ENCODE data around the gene IP6K1.

DNA sequence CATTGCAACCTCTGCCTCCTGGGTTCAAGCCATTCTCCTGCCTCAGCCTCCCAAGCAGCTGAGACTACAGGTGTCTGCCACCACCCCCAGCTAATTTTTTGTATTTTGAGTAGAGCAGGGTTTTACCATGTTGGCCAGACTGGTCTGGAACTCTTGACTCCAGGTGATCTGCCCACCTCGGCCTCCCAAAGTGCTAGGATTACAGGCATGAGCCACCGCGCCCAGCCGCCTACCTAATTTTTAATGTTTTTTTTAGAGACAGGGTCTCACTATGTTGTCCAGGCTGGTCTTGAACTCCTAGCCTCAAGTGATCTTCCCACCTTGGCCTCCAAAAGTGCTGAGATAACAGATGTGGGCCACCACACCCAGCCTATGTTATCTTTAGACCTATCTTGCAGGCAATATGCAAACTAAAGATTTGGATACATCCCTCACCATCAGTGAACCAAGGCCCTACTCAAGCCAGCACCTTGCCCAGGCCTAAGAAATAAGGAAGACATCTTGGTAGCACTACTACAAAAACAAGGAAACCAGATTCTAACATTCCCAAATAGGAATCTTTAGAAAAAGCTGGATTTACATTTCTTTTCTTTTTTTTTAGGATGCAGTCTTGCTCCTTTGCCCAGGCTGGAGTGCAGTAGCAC lies 56.3 kb downstream of the IP6K1 start:
- TF ChIP-seq, protein P1, sequence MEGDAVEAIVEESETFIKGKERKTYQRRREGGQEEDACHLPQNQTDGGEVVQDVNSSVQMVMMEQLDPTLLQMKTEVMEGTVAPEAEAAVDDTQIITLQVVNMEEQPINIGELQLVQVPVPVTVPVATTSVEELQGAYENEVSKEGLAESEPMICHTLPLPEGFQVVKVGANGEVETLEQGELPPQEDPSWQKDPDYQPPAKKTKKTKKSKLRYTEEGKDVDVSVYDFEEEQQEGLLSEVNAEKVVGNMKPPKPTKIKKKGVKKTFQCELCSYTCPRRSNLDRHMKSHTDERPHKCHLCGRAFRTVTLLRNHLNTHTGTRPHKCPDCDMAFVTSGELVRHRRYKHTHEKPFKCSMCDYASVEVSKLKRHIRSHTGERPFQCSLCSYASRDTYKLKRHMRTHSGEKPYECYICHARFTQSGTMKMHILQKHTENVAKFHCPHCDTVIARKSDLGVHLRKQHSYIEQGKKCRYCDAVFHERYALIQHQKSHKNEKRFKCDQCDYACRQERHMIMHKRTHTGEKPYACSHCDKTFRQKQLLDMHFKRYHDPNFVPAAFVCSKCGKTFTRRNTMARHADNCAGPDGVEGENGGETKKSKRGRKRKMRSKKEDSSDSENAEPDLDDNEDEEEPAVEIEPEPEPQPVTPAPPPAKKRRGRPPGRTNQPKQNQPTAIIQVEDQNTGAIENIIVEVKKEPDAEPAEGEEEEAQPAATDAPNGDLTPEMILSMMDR (optimal IDR thresholded peaks at IDR 0.05 in 1 of 3, IDR thresholded peaks at IDR 0.05 in 1 of 3, conservative IDR thresholded peaks at IDR 0.05 in 1 of 3; ENCODE audit: extremely low read depth in 1 of 3, insufficient read depth in 2 of 3, low read length in 3 of 3): no peak
- TF ChIP-seq EZH2 (IDR thresholded peaks at IDR 0.05; ENCODE audit: low read length): no peak
